Neural crest cell (in vitro differentiated cells): Measurements from ENCODE around the gene FRMD8. TPM values are rescaled to one million over a fixed set of nuclear protein-coding genes. Genes with fewer than 3 reads are reported as not detected.

Experiments
- DNase-seq: peaks from one replicate; pipeline ENCODE4 v3.0.0; 2021; ENCODE audit warnings: low read depth, mixed read lengths, low spot score
- H3K27ac Mint-ChIP-seq: one replicate; pipeline ENCODE4 v1.8.0; 2021; ENCODE audit warnings: mild to moderate bottlenecking, mixed read lengths; ENCODE audit not compliant: unreplicated experiment
- H3K27me3 Mint-ChIP-seq: 2 replicates; pipeline ENCODE4 v1.8.0; 2021; ENCODE audit warnings: low read depth, mild to moderate bottlenecking, mixed read lengths
- H3K36me3 Mint-ChIP-seq: 2 replicates; pipeline ENCODE4 v1.8.0; 2021; ENCODE audit warnings: low read depth, mild to moderate bottlenecking, mixed read lengths
- H3K4me1 Mint-ChIP-seq: 2 replicates; pipeline ENCODE4 v1.8.0; 2021; ENCODE audit warnings: mixed read lengths
- H3K4me3 Mint-ChIP-seq: one replicate; pipeline ENCODE4 v1.8.0; 2021; ENCODE audit warnings: mild to moderate bottlenecking, mixed read lengths
- H3K9me3 Mint-ChIP-seq: 2 replicates; pipeline ENCODE4 v1.8.0; 2021; ENCODE audit warnings: mixed read lengths
- CTCF ChIP-seq: fragments of 200-600 bp; sonication (generic); conservative IDR thresholded peaks from 2 replicates; pipeline ENCODE4 v1.5.0; 2021; ENCODE audit warnings: antibody characterized with exemption, mild to moderate bottlenecking
- total RNA-seq: library from RNA; stranded (reverse); gene quantifications from 2 replicates; pipeline ENCODE4 v1.2.1, GENCODE V29; 2021

The FRMD8 gene
- total RNA-seq, 1 donor from 2014 or later, result 29.0 TPM

GRCh38 chr11:65355776-65356393 is 30.6 kb upstream of the FRMD8 start:
- H3K9me3 Mint-ChIP-seq, result no peaks in the 10 kb centered on the region
- no peak overlapping the region for H3K27ac Mint-ChIP-seq
- H3K4me1 Mint-ChIP-seq, result peaks cover 21% of the 10 kb centered on the region
- no peak for DNase-seq
- peaks cover 16% of the 10 kb centered on the region for H3K27me3 Mint-ChIP-seq
- peaks cover 4% of the 10 kb centered on the region for H3K36me3 Mint-ChIP-seq
- no peak for TF ChIP-seq CTCF
- peak overlapping the region; percentile 89 for H3K4me3 Mint-ChIP-seq

- Mint-ChIP-seq H3K4me3 (peak overlapping the region; percentile 89), H3K36me3 (peaks cover 4% of the 10 kb centered on the region), H3K4me1 (peaks cover 21% of the 10 kb centered on the region), H3K27me3 (peaks cover 16% of the 10 kb centered on the region), H3K27ac (no peak overlapping the region), H3K9me3 (no peaks in the 10 kb centered on the region)
- no peak for TF ChIP-seq CTCF
- DNase-seq, result no peak
Measured at GRCh38 chr11:65356394-65356972, 30.0 kb upstream of the FRMD8 start.

GRCh38 chr11:65357856-65358356 is 28.5 kb upstream of the FRMD8 start:
- H3K4me3 Mint-ChIP-seq, result peak overlapping the region; percentile 89
- peaks cover 16% of the 10 kb centered on the region for H3K27me3 Mint-ChIP-seq
- no peak overlapping the region for H3K27ac Mint-ChIP-seq
- H3K9me3 Mint-ChIP-seq, result no peaks in the 10 kb centered on the region
- no peak for DNase-seq
- no peaks in the 10 kb centered on the region for H3K36me3 Mint-ChIP-seq
- peaks cover 21% of the 10 kb centered on the region for H3K4me1 Mint-ChIP-seq
- TF ChIP-seq CTCF, result no peak

- Mint-ChIP-seq H3K9me3 (no peaks in the 10 kb centered on the region), H3K36me3 (no peaks in the 10 kb centered on the region), H3K27me3 (peaks cover 4% of the 10 kb centered on the region), H3K4me3 (peak overlapping the region; percentile 21), H3K27ac (no peak overlapping the region), H3K4me1 (peaks cover 6% of the 10 kb centered on the region)
- no peak for TF ChIP-seq CTCF
- no peak for DNase-seq
Measured at GRCh38 chr11:65362320-65362931, 24.0 kb upstream of the FRMD8 start.

- no peak for TF ChIP-seq CTCF
- Mint-ChIP-seq H3K27me3 (no peaks in the 10 kb centered on the region), H3K4me3 (peak overlapping the region; percentile 21), H3K9me3 (no peaks in the 10 kb centered on the region), H3K36me3 (no peaks in the 10 kb centered on the region), H3K27ac (no peak overlapping the region), H3K4me1 (peaks cover 6% of the 10 kb centered on the region)
- no peak for DNase-seq
Measured at GRCh38 chr11:65362966-65363365, 23.5 kb upstream of the FRMD8 start.
